HUES6 (cell line): ENCODE data around the gene DROSHA.
"Not testable (repeated sequence)": the region's sequence is repeated elsewhere in the genome, so short reads cannot be mapped to it uniquely, and the experiment has no call there.

Experiments
- H3K27ac ChIP-seq: 2 replicates; pipeline ENCODE4 v1.7.0; 2013; ENCODE audit warnings: low read depth, mild to moderate bottlenecking, low read length, inconsistent platforms
- H3K27me3 ChIP-seq: 2 replicates; pipeline ENCODE4 v1.6.1; 2013; ENCODE audit warnings: low read length; ENCODE audit not compliant: control insufficient read depth, insufficient read depth
- H3K36me3 ChIP-seq: 2 replicates; pipeline ENCODE4 v1.6.1; 2013; ENCODE audit warnings: low read length; ENCODE audit not compliant: control insufficient read depth, insufficient read depth
- H3K4me1 ChIP-seq: 2 replicates; pipeline ENCODE4 v1.6.1; 2013; ENCODE audit warnings: low read length; ENCODE audit not compliant: control insufficient read depth, insufficient read depth
- H3K4me3 ChIP-seq: 2 replicates; pipeline ENCODE4 v1.5.1; 2013; ENCODE audit warnings: low read depth, low read length
- H3K9ac ChIP-seq: one replicate; pipeline ENCODE4 v1.6.1; 2013; ENCODE audit warnings: mild to moderate bottlenecking, low read length
- H3K9me3 ChIP-seq: 2 replicates; pipeline ENCODE4 v1.6.1; 2013; ENCODE audit warnings: low read depth, low read length; ENCODE audit not compliant: control insufficient read depth, insufficient read depth

Gene DROSHA, protein sequence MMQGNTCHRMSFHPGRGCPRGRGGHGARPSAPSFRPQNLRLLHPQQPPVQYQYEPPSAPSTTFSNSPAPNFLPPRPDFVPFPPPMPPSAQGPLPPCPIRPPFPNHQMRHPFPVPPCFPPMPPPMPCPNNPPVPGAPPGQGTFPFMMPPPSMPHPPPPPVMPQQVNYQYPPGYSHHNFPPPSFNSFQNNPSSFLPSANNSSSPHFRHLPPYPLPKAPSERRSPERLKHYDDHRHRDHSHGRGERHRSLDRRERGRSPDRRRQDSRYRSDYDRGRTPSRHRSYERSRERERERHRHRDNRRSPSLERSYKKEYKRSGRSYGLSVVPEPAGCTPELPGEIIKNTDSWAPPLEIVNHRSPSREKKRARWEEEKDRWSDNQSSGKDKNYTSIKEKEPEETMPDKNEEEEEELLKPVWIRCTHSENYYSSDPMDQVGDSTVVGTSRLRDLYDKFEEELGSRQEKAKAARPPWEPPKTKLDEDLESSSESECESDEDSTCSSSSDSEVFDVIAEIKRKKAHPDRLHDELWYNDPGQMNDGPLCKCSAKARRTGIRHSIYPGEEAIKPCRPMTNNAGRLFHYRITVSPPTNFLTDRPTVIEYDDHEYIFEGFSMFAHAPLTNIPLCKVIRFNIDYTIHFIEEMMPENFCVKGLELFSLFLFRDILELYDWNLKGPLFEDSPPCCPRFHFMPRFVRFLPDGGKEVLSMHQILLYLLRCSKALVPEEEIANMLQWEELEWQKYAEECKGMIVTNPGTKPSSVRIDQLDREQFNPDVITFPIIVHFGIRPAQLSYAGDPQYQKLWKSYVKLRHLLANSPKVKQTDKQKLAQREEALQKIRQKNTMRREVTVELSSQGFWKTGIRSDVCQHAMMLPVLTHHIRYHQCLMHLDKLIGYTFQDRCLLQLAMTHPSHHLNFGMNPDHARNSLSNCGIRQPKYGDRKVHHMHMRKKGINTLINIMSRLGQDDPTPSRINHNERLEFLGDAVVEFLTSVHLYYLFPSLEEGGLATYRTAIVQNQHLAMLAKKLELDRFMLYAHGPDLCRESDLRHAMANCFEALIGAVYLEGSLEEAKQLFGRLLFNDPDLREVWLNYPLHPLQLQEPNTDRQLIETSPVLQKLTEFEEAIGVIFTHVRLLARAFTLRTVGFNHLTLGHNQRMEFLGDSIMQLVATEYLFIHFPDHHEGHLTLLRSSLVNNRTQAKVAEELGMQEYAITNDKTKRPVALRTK (N-terminal part only)

DNA sequence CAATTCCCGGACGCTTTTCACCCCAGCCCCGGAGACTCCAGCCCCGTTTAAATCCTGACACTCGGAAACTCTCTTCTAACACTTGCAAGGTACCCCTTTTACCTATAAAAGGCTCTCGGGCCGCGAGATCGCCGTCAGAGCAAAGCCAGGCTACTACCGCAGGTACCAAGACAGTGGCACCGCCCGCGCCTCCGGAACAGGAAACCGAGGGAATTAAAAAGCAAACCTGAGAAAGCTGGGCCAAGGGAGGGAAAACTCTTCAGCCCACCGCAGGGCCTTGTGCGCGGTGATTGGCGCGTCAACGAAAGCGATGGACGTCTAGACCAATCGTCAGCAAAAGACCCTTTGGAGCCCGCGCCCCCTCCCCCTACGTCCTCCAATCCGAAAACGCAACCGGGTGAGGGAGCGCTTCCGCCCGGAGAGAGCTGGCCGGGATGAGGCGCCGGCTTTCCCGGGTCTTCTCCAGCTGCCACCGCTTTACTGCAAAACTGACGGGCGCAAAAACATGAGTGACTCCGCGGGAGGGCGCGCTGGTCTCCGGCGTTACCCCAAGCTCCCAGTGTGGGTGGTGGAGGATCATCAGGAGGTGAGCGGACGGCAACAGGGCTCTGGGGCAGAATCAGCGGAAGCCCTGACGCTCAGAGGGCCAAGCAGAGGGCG lies at the start of gene DROSHA, which contains the start of gene C5orf22:
Gene DROSHA, minus strand, starts transcription at position 206 of the 660 bp plus-strand sequence. CDS start 3,034 bp downstream, outside the sequence.
Gene C5orf22, plus strand, starts transcription at position 414 of the 660 bp plus-strand sequence. Its CDS starts 92 bp downstream, at position 506.
- Histone ChIP-seq H3K27ac (peak within 1 kb of the TSS; percentile 76), H3K36me3 (peaks cover 52% of the 10 kb centered on the region), H3K27me3 (no peaks in the 10 kb centered on the region)

DNA sequence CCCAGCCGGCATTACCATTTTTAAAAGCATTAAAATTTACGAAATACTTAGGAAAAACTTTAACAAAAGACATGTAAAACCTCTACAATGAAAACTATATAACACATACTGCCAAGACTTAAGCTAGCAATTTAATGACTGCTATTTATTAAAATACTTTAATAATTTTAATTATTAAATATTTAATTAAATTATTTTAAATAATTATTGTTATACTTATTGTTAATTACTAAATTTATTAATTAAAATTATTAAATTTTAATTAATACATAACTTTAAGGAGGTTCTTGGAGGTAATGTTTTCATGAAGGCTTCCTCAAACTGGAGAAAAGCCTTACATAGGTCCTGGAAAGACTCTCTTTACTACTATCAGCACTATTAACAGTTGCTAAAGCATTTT lies 47.7 kb upstream of the DROSHA start:
- no peaks in the 10 kb centered on the region for H3K4me1 ChIP-seq
- no peak overlapping the region for H3K9ac ChIP-seq
- no peak overlapping the region for H3K27ac ChIP-seq
- H3K9me3 ChIP-seq = peaks cover 3% of the 10 kb centered on the region; the same call in 1 of the 2 replicates
- H3K36me3 ChIP-seq = no peaks in the 10 kb centered on the region
- no peaks in the 10 kb centered on the region for H3K27me3 ChIP-seq
- H3K4me3 ChIP-seq = no peak overlapping the region

More for the DNA sequence above, at the start of gene DROSHA, which contains the start of gene C5orf22:
- Histone ChIP-seq H3K9me3 (no peaks in the 10 kb centered on the region), H3K4me1 (peaks cover 11% of the 10 kb centered on the region), H3K4me3 (peak within 1 kb of the TSS; percentile 99), H3K9ac (peak within 1 kb of the TSS; percentile 95)

GRCh38 chr5:31577438-31577837 lies 45.5 kb upstream of the DROSHA start:
- no peaks in the 10 kb centered on the region for H3K36me3 ChIP-seq
- H3K9ac ChIP-seq = no peak overlapping the region
- H3K4me1 ChIP-seq = no peaks in the 10 kb centered on the region
- H3K9me3 ChIP-seq = peaks cover 3% of the 10 kb centered on the region; the same call in 1 of the 2 replicates
- H3K27ac ChIP-seq = no peak overlapping the region
- H3K4me3 ChIP-seq = no peak overlapping the region
- no peaks in the 10 kb centered on the region for H3K27me3 ChIP-seq

- Histone ChIP-seq H3K27me3 (no peaks in the 10 kb centered on the region), H3K9ac (no peak overlapping the region)
Measured at GRCh38 chr5:31574772-31575171, 42.9 kb upstream of the DROSHA start.

GRCh38 chr5:31573494-31574142 lies 41.7 kb upstream of the DROSHA start:
- no peaks in the 10 kb centered on the region for H3K9me3 ChIP-seq
- no peak overlapping the region for H3K4me3 ChIP-seq
- no peaks in the 10 kb centered on the region for H3K4me1 ChIP-seq
- H3K27me3 ChIP-seq = no peaks in the 10 kb centered on the region
- H3K36me3 ChIP-seq = no peaks in the 10 kb centered on the region
- H3K9ac ChIP-seq = no peak overlapping the region
- no peak overlapping the region for H3K27ac ChIP-seq

More at GRCh38 chr5:31574772-31575171, 42.9 kb upstream of the DROSHA start:
- no peaks in the 10 kb centered on the region for H3K36me3 ChIP-seq
- H3K4me3 ChIP-seq = no peak overlapping the region
- no peaks in the 10 kb centered on the region for H3K9me3 ChIP-seq
- H3K27ac ChIP-seq = no peak overlapping the region
- no peaks in the 10 kb centered on the region for H3K4me1 ChIP-seq

DNA sequence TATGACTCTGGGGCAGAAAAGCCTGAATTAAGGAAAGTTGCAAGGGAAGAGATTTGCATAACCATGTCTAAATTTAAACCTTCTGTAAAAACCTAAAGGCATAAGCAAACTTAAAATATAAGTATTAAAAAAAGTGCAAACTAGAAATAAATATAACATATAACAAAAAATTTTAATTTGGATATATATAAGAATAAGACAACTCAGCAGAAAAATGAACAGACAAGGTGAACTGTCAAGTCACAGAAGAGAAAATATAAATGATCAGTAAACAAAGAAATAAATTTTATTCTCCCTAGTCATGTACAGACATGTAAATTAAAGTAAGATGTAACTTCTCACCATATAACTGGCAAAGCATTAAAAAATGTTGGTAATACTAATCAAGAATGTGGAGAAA lies 37.2 kb upstream of the DROSHA start:
- Histone ChIP-seq H3K36me3 (no peaks in the 10 kb centered on the region), H3K27ac (no peak overlapping the region), H3K4me1 (no peaks in the 10 kb centered on the region), H3K9ac (no peak overlapping the region), H3K27me3 (no peaks in the 10 kb centered on the region), H3K9me3 (peaks cover 12% of the 10 kb centered on the region), H3K4me3 (no peak overlapping the region)

DNA sequence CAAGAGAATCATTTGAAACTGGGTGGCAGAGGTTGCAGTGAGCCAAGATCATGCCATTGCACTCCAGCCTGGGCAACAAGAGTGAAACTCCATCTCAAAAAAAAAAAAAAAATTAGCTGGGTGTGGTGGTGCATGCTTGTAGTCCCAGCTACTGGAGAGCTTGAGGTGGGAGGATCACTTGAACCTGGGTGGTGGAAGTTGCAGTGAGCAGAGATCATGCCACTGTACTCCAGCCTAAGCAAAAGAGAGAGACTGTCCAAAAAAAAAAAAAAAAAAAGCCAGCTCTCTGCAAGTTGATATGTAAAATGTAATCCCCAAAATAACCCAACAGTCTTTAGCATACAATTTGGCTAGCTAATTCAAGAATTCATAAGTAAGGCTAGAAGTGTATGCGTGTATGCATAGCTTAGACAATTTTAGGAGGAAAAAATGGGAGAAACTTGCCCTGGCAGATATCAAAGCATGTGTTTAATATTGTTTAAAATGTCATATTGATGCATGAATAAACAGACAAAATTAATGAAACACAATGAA lies 36.5 kb upstream of the DROSHA start:
- Histone ChIP-seq H3K9ac (no peak overlapping the region), H3K27me3 (no peaks in the 10 kb centered on the region), H3K27ac (no peak overlapping the region), H3K36me3 (no peaks in the 10 kb centered on the region), H3K9me3 (peaks cover 12% of the 10 kb centered on the region), H3K4me3 (no peak overlapping the region), H3K4me1 (no peaks in the 10 kb centered on the region)

DNA sequence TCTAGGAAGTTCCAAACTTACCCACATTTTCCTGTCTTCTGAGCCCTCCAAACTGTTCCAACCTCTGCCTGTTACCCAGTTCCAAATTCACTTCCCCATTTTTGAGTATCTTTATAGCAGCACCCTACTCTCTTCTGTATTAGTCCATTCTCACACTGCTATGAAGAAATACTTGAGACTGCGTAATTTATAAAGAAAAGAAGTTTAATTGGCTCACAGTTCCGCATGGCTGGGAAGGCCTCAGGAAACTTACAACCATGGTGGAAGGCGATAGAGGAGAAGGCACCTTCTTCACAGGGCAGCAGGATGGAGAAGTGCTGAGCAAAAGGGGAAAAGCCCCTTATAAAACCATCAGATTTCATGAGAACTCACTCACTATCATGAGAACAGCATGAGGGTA lies 34.5 kb upstream of the DROSHA start:
- not testable (repeated sequence) for H3K27me3 ChIP-seq, H3K27ac ChIP-seq, H3K36me3 ChIP-seq, H3K4me3 ChIP-seq, H3K9ac ChIP-seq, H3K4me1 ChIP-seq
- H3K9me3 ChIP-seq = peaks cover 12% of the 10 kb centered on the region

- H3K27ac ChIP-seq = no peak overlapping the region
- no peak overlapping the region for H3K9ac ChIP-seq
- H3K9me3 ChIP-seq = peaks cover 12% of the 10 kb centered on the region
- no peak overlapping the region for H3K4me3 ChIP-seq
- no peaks in the 10 kb centered on the region for H3K27me3 ChIP-seq
- H3K36me3 ChIP-seq = no peaks in the 10 kb centered on the region
- H3K4me1 ChIP-seq = no peaks in the 10 kb centered on the region
Measured at GRCh38 chr5:31563216-31563615, 31.3 kb upstream of the DROSHA start.

GRCh38 chr5:31561946-31562345 lies 30.1 kb upstream of the DROSHA start:
- Histone ChIP-seq H3K4me3 (no peak overlapping the region), H3K36me3 (no peaks in the 10 kb centered on the region), H3K27me3 (no peaks in the 10 kb centered on the region)

More at GRCh38 chr5:31561946-31562345, 30.1 kb upstream of the DROSHA start:
- Histone ChIP-seq H3K4me1 (no peaks in the 10 kb centered on the region), H3K27ac (no peak overlapping the region), H3K9ac (no peak overlapping the region), H3K9me3 (peaks cover 12% of the 10 kb centered on the region)
